Astrocyte (in vitro differentiated cells and primary cell): ENCODE measurements around the gene MEI4.

Source experiments
- CTCF ChIP-seq: IDR thresholded peaks from 2 replicates; pipeline ENCODE4 v1.5.1; 2011; ENCODE audit warnings: low read depth, mild to moderate bottlenecking, inconsistent platforms, low read length, moderate library complexity; ENCODE audit not compliant: insufficient read depth
- EZH2 ChIP-seq: IDR thresholded peaks from 2 replicates; pipeline ENCODE4 v1.6.1; 2012; ENCODE audit warnings: mild to moderate bottlenecking, low read length, inconsistent platforms; ENCODE audit not compliant: insufficient read depth

- TF ChIP-seq EZH2 (no peak), CTCF (no peak)
Measured at GRCh38 chr6:77764364-77764763, 111.5 kb downstream of the MEI4 start.
